HUDEP-2 (cell line): ENCODE results near the gene TBC1D3I.
"Not testable (repeated sequence)": the region's sequence is repeated elsewhere in the genome, so short reads cannot be mapped to it uniquely, and the experiment has no call there.

ENCODE experiments used
- DNase-seq, 76 experiments: peaks; one replicate each; lab custom pipeline; 2025; ENCODE audit not compliant: unreplicated experiment in 76 of 76; lab: John Stamatoyannopoulos, UW

The TBC1D3I gene

DNA sequence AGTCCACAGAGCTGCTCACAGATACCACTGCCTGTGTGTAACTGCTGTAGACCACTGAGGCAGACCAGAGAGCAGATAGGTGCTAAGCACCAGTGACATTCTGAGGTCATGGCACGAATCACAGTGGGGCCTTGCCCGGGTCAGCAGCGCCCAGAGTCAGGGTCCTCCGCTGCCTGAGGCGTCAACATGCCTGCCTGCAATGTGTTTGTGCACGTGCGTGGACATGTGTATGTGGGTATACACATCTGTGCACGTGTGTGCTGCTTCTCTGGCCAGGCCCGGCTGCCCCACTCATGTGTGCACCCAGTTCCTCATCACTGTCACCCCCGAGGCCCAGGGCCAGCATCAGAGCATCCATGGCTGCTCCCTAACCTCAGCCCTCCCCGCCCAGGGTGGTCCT, at the start of gene TBC1D3I:
TBC1D3I (minus strand) TSS at position 101 of the 400 bp plus-strand sequence. CDS start 1,585 bp downstream, outside the sequence.
- not testable (repeated sequence) for DNase-seq

GRCh38 chr17:36295161-36295560, 30.8 kb upstream of the TBC1D3I start:
- DNase-seq: not testable (repeated sequence)

DNA sequence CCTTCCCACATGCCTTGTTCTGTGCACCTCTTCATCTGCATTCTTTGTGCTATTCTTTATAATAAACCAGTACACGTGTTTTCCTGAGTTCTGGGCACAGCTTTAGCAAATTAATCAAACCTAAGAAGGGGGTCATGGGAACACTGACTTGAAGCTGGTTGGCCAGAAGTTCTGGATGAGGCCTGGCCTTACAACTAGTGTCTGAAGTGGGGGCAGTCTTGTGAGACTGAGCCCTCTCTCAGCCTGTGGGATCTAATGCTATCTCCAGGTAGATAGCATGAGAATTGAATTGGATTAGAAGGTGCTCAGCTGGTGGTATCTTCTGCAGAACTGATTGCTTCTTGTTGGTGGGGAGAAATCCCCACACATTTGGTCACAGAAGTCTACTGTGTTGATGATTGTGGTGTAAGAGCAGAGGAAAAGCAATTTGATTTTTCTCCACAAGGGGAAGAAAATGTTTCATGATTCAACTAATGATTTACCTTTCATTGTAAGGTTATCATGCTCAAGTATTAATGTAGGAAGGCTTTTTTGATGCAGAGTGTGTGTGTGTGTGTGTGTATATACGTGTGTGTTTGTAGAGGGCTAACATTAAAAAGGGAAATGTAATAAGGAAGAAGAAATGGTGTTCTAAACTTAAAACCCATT, 25.7 kb upstream of the TBC1D3I start:
- not testable (repeated sequence) for DNase-seq

DNA sequence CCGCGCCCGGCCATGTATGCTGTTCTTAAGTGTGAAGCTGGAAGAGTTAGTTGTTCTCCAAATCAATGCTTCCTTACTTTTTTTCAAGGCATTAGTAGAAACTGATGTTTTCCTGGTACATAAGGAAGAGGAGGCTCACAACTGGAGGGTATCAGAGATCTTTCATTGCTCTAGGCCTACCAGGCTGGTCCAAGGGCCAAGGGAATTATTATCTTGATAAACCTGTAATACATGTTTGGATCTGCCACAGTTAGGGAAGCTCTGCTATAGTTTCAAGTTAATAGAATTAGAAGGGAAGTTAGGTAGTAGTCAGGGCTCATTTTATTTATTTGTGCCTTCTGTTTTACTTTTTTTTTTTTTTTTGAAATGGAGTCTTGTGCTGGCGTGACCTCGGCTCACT, 19.8 kb upstream of the TBC1D3I start:
- DNase-seq: not testable (repeated sequence)

DNA sequence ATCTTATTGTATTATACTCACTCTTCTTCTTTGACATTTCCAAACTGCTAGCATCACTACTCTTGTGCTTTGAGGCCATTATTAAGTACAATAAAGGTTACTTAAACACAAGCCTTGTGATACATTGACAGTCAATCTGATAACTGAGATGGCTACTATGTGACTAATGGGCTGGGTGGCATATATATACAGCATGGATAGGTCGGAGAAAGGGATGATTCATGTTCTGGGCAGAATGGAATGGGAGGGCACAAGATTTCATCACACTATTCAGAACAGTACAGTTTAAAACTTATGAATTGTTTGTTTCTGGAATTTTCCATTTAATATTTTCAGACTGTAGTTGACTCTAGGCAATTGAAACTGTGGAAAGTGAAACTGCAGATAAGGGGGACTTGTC, 18.9 kb upstream of the TBC1D3I start:
- not testable (repeated sequence) for DNase-seq

DNA sequence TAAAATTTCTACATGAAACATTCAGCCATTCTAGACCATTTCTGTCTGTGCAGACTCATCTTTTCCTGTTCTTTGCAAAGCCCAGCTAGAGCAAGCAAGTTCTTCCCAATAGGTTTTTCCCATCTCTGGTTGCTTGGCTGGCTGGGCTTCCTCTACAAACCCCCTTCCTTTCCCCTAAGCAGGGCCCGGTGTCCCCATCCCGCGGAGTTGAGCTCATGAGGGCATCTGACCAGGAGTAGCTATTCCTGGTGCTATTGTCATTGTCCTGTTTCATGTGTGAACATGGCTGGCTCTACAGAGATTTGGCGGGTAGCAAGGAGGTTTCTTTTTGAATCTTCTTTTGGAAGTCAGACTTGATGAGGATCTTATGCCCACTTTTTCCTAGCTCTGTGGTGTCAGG, 22.3 kb downstream of the TBC1D3I start:
- DNase-seq: not testable (repeated sequence)

- DNase-seq: not testable (repeated sequence)
Observed at GRCh38 chr17:36229644-36230043, 34.7 kb downstream of the TBC1D3I start.

DNA sequence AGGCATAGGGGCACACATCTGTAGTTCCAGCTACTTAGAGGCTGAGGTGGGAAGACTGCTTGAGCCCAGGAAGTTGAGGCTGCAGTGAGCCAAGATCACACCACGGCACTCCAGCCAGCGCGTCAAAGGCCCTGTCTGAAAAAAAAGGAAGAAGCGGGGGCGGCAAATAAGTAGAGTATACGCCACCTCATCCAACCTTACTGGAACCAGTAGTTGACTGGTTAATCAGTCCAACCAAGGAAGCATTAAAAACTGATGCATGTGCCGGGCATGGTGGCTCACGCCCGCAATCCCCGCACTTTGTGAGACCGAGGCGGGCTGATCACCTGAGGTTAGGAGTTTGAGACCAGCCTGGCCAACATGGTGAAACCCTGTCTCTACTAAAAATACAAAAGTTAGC, 41.4 kb downstream of the TBC1D3I start:
- DNase-seq: not testable (repeated sequence)

DNA sequence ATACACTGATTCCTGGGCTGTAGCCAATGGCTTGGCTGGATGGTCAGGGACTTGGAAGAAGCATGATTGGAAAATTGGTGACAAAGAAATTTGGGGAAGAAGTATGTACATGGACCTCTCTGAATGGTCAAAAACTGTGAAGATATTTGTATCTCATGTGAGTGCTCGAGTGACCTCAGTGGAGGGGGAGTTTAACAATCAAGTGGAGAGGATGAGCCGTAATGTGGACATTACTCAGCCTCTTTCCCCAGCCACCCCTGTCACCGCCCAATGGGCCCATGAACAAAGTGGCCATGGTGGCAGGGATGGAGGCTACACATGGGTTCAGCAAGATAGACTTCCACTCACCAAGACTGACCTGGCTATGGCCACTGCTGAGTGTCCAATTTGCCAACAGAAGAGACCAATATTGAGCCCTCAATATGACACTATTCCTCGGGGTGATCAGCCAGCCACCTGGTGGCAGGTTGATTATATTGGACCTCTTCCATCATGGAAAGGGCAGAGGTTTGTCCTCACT, 42.7 kb downstream of the TBC1D3I start:
- not testable (repeated sequence) for DNase-seq

DNA sequence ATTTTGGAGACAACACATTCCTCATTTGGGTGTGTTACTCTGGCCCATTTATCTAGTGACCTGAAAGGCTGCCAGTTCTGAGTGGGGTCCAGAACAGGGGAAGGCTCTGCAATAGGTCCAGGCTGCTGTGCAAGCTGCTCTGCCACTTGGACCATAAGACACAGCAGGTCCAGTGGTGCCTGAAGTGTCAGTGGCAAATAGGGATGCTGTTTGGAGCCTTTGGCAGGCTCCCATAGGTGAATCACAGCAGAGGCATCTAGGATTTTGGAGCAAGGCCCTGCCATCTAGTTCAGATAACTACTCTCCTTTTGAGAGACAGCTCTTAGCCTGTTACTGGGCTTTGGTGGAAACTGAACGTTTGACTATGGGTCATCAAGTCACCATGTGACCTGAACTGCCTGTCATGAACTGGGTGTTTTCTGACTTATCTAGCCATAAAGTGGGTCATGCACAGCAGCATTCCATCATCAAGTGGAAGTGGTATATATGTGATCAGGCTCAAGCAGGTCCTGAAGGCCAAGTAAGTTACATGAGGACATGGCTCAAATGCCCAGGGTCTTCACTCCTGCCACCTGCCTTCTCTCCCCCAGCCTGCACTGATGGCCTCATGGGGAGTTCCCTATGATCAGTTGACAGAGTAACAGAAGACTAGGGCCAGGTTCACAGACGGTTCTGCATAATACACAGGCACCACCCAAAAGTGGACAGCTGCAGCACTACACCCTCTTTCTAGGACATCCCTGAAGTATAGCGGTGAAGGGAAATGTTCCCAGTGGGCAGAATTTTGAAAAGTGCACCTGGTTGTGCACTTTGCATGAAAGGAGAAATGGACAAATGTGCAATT, 43.4 kb downstream of the TBC1D3I start:
- not testable (repeated sequence) for DNase-seq

DNA sequence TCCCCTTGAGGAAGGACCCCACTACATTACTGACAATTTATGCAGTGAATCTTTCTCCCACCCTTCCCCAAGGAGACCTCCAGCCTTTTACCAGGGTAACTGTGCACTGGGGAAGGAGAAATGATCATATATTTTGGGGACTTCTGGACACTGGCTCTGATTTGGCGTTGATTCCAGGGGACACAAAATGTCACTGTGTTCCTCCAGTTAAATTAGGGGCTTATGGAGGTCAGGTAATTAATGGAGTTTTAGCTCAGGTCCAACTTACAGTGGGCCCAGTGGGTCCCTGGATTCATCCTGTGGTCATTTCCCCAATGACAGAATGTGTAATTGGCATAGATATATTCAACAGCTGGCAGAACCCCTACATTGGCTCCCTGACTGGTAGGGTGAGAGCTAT, 44.8 kb downstream of the TBC1D3I start:
- DNase-seq: not testable (repeated sequence)

GRCh38 chr17:36215406-36216308, 48.7 kb downstream of the TBC1D3I start:
- DNase-seq: not testable (repeated sequence)

GRCh38 chr17:36214918-36215317, 49.5 kb downstream of the TBC1D3I start:
- no peak for DNase-seq

DNA sequence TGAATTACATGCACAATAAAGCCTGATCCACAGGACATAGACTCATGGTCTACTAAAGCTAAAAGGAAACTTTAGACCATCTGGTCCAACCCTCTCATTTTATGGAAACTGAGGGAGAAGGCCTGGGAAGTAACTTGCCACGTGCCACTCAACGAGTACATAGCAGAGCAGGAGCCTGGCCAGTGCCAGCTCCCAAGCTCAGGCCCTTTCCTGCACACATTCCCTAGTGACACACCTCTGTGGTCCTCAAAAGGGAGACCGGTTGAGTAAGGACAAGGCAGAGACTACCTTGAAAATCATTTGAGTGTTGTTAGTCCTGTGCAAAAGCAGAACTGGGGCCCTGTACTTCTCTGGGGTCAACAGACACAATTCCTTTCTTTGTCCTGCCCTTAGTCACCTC, 50.7 kb downstream of the TBC1D3I start:
- DNase-seq: no peak

GRCh38 chr17:36212966-36213365, 51.4 kb downstream of the TBC1D3I start:
- no peak for DNase-seq

DNA sequence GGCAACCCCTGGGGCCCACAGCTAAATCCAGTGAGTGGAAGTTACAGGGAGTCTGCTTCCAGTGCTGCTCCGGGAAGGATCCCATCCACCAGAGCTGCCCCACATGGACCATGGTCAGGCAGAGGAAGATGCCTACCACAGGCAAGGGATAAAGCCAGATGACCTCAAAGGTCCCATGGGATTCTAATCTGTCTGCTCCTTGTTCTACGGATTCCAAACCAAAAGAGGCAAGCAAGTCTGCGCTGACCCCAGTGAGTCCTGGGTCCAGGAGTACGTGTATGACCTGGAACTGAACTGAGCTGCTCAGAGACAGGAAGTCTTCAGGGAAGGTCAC, 52.1 kb downstream of the TBC1D3I start:
- no peak for DNase-seq

GRCh38 chr17:36211484-36212271, 52.7 kb downstream of the TBC1D3I start:
- DNase-seq: not testable (repeated sequence)

DNA sequence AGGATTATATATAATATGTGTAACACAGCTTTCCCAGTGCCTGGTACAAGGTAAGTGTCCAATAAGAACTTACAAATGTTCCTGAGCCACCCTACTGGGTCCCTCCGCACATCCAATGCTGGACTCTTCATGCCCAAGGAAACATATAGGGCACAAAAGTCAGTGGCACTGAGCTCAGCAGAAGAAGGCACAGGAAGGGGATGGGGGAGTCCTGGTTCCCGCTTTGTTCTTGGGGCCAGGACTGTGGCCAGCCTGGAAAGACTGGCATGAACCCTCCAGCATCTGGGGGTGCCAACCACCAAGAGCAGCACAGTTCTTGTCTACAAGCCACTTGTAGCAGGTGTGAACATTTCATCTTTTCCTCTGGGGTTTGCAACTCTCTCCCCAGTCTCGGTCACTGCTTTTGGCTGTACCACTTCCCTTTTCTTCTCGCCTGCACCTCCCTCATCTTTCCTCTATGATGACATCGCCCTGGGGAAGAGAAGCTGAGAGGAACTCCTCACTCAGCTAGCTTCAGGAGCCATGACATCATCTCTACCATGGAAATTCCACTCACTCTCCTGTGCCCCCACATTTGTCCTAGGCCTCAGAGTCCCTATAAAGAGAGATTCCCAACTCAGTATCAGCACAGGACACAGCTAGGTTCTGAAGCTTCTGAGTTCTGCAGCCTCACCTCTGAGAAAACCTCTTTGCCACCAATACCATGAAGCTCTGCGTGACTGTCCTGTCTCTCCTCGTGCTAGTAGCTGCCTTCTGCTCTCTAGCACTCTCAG, 53.7 kb downstream of the TBC1D3I start, which contains the start of gene CCL4L2:
CCL4L2 (plus strand) TSS at position 625 of the 773 bp plus-strand sequence.
- not testable (repeated sequence) for DNase-seq

- no peak for DNase-seq
Observed at GRCh38 chr17:36209575-36209974, 54.8 kb downstream of the TBC1D3I start.
